Activated naive CD4-positive, alpha-beta T cell treated with Interleukin-2 at 50 U/mL for 16 hours (primary cell): Measurements from ENCODE around the gene PARP3.

Source experiments
- DNase-seq: peaks from one replicate; pipeline ENCODE4 v3.0.0-alpha.2; 2020

PARP3 gene

DNA sequence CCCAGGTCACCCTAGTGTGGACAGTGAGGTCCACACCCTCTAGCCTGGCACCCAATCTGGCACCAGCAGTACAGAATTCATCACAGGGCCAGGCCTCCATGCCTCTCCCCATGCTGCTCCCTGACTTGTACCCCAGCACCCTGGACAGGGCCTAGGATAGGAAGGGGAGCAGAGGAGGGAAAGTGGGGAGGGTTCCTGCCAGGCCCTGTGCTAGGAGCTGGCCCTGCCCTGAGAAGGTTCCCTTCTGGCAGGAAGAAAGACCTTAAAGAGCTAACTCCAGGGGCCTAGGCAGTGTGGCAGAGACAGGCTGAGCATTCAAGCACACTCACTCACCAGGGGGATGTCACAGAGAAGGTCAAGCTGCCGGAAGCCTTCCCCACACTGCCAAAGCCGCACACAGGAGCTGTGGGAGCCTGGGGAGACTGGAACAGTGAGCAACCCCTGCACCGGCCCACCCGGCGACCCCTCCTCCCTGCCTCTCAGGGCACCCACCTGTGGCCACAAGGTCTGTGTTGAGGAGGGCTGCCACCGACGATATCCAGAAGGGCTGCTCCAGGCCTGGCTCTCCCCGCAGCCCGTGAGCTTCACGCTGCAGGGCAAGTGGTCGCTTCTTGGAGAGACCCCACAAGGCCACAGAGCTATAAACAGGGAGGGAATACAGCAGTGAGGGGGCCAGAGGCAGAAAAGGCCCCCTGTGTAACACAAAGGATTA, 7.9 kb upstream of the PARP3 start:
- no peak for DNase-seq

DNA sequence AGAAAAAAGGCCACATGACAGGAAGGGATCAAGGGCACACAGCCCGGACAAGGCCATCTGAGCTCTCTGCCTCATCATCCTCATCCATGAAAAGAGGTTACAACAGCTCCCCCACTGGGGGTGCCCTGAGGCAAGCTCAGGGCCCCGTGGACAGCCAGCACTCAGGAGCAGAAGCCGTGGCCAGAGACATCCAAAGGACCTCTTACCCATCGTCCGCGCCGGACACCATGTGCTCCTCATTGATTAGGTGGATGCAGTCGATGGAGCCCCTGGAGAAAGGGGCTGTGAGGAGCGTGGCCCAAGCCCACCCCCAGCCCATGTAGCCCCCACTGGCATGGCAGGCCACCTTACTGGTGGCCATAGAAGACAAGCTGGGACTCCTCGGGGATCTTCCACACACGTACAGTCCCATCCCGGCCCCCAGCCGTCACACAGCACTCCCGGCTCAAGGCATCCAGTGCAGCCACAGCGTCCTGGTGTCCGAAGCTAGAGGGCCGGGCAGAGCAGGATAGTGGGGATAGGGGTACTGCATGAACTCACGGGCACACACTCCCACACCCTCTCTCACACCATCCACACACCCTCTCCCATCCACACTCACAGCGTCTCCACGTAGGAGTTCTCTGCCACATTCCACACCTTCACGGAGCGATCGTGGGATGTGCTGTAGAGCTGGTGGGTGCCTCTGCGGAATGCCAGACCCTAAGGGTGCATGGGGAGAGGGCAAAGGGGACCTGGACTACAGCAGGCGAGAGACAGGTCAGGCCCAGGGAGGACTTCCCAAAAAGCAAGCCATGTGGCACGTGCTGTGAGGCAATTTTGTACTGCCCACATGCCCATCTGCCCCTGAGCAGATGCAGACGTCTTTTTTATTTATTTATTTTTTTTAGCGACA, 6.9 kb upstream of the PARP3 start:
- no peak for DNase-seq

DNA sequence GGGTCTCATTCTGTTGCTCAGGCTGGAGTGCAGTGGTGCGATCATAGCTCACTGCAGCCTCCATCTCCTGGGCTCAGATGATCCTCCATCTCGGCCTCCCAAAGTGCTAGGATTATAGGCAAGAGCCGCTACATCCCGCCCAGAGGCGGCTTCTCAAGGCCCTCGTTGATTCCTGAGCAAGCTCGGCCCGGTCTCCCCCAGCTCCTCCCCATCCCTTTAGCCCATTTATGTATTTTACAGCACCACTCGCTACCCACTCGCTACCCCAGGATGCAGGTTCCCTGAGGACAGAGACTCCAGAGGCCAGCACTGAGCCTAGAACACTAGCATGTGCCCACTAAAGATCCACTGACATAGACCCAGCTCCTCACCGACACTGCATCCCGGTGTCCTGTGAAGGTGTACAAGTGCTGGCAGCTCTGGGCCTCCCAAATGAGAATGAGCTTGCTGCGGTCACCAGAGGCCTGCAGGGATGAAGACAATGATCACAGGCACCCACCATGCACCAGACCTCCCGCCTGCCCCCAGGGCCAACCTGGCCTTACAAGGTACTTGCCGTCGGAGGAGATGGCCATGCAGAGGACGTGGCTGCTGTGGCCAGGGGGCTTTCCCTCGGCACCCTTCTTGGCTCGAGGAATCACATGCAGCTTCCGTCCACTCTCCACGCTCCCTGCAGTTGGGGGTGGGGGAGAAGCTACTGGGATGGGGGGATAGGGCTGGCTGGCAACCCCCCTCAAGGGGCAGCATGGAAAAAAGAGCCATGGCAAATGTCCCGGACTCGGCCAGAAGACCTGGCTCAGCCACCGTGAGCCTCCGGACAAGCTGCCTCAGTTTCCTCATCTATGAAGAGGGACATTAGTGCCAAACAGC, 6.0 kb upstream of the PARP3 start:
- DNase-seq: no peak

DNA sequence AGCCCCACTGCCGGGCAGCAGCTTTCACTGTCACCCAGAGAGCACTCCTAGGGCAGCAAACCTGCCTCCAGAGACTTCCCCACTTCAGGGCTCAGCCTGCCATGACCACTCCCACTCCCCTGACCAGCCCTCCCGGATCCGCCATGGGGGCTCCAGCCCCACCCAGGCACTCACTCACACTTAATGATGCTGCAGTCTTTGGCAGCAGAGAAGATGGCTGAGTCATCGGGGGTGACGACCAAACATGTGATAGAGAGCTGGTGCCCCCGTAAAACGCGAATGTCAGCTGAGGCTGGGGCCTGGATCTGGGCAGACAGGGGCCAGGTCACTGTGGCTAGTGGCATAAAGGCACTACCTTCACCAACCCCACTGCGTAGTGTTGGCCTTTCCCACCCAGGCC, 5.1 kb upstream of the PARP3 start:
- DNase-seq: no peak

DNA sequence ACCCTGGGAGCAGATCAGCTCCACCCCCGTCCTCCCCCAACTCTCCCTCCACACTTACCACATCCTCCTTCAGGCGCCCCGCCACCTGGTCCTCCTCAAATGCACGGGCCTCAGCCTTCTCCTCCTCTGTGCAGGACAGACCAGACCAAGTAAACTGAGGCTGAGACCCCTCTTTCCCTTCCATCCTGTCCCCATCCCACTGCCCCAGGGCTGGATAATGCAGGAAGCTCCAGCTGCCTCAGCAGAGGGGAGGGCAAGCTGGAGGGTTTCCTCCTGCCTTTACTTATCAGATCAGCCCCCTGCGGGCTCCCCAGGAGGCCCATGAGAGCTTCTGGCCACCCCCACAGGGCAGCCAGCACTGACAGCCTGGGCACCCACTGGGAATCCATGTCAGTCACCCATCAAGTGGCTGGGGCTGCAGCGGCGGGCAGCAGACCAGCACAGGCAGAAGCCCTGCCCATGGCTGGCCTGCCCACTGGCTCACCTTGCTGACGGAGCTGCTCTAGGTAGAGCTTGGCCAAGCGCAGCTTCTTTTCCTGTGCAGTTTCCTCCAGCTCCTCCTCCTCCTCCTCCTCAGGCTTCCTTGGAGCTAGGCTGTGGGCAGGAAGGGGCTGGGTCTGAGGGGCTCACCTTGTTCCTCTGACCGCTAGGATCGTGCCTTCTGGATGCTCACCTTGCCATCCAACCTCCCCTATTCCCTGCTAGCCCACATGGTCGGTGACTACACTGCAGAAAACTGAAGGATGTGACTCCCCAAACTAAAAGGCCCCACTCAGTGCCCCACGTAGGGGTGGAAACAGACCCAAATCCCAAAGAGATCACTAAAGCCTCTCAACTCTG, 4.3 kb upstream of the PARP3 start:
- no peak for DNase-seq

DNA sequence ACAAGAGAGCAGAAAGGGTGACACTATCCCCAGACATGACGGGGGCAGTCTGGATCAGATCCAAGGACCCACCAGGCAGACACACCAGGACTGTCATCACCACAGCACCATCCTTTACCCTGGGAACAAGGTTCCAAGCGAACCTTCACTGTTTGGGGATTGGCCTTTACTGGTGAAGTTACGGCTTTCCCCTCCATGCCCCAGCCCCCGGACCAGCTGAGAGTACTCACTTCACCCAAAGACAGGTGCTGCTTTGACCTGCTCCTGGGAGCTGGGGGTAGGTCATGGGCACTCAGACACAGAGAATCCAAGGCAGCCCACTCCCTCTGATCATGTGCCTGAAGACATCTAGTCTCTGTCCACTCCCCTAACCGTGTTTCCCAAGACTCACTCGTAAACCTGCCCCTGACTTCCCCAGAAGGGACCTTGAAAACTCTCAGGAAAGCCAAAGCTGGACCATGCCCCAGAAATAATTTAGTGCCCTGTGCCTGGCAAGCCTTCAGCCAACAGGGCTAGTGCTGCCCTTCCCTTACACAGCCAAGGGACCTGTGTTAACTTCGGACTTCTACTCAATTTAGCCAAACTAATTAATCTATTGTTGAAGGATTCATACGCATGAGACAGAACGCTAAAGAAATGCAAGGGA, 3.3 kb upstream of the PARP3 start:
- no peak for DNase-seq

DNA sequence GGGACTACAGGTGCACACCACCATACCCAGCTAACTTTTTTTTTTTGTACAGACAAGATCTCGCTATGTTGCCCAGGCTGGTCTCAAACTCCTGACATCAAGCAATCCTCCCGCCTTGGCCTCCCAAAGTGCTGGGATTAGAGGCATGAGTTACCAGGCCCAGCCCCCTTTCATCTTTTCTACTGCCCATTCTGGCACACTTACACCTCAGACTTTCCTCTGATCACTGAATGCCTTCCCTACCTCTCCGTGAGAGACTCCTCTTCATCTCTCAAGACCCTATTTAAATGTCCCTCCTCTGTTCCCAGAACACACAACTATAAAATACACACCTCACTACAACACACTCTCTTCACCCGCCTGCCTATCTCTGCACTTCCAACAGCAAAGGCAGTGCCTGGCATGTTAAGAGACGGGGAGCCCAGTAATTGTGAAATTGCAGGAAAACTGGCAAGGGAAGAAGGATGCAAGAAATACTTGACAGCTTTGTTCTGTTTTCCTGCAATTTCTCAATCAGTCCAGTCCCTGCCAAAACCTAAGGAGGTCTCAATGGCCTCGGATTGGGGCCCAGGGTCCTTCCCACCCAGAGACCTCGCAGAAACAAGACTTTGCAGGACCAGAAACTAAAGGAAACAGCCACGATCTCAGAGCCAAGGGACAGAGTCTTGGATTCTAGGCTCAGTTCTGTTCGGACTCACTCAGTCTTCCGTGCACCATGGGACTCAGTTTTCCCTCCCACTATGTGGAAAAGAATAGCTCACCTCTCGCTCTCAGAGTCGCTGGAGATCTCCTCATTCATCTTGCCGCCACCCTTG, 1.3 kb upstream of the PARP3 start:
- no peak for DNase-seq

DNA sequence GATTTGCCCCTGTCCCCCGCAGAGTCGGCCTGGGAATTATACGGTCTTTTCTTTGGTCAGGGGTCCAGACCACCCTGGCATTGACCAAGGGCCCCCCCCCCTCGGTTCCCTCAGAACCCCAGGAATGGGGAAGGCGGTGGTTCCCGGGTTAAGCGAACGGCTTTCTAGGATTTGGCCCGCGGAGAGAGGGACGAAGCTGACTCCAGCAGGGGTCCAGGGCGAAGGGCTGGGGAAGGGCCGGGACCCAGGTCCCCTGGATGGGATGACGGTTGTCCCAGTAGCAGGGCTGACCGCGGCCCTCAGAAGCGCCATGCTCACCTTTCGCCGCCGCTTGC, 733 bp upstream of the PARP3 start:
- DNase-seq: no peak

DNA sequence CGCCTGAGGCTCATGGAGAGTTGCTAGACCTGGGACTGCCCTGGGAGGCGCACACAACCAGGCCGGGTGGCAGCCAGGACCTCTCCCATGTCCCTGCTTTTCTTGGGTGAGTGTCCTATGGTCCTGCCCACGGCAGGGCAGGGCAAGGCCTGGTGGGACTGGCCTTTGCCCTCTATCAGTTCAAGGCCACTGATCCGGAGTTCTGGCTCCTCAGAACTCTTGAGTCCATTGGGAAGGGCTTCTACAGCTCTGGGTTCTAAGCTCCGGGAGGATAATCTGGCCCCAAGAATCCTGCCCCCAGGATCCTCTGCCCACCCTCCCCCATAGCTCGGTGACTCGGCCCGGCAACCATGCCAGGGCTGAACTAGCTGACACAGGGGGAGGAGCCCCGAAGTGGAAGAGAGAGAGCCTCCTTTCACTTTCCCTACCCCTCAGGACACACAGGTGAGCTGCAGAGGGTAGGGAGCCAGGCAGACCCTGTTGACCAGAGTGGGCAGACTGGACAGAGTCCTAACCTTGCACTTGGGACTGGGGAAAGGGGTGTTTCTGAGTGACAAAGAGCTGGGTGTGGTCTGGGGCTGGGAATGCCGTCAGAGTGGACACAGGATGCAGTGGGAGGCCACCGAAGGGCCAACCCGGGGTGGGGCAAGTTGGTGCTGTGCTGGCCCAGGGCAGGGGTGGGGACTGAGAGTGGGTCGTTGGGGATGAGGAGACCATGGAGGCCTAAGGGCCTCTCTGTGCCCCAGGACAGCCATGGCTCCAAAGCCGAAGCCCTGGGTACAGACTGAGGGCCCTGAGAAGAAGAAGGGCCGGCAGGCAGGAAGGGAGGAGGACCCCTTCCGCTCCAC, 664 bp downstream of the PARP3 start:
- DNase-seq: peak; percentile 64

DNA sequence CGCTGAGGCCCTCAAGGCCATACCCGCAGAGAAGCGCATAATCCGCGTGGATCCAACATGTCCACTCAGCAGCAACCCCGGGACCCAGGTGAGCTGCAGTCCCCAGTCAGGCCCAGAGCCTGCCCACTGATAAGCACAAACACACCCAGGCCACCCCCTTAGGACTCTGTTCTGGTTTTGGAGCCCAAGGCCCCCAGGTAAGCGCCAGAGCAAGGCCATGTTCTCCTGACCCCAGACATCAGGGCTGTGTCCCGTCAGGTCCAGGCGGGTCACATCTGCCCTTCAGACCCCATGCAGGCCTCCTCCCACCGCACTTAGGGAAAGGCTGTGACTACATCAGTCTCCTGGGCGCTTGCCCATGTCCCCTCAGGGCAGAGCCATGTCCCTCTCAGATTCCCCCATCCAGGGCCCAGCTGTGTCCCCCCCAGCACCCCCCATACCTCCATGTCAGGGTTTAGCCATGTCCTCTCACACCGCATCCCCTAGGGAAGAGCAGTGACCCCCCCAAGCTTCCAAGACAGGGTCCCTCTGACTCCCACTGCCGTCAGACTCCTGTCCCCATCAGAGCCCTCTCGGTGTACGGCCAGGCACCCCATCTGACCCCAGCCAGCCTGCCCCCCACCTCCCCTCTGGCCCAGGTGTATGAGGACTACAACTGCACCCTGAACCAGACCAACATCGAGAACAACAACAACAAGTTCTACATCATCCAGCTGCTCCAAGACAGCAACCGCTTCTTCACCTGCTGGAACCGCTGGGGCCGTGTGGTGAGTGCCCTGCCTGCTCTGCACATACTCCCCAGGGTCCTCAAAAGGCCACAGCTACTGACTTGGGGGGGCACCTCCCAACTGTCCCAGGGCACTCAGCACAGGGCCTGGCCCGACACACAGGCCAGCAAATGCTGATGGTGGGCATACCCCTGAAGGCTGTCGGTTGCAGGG, 1.6 kb downstream of the PARP3 start:
- DNase-seq: no peak

DNA sequence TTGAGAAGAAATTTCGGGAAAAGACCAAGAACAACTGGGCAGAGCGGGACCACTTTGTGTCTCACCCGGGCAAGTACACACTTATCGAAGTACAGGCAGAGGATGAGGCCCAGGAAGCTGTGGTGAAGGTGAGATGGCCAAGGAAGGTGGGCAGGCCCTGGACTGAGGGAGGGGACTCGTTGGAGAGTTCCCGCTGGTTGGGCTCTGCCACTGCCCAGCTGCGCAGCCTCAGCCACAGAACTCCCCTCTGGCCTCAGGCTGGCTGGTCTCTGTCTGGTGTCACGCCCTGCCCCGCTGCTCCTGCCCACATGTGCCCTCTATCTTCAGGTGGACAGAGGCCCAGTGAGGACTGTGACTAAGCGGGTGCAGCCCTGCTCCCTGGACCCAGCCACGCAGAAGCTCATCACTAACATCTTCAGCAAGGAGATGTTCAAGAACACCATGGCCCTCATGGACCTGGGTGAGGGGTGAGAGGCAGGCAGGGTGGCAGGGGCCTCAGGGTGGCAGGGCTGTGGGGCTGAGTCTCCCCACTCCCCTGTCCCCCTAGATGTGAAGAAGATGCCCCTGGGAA, 2.4 kb downstream of the PARP3 start:
- no peak for DNase-seq

DNA sequence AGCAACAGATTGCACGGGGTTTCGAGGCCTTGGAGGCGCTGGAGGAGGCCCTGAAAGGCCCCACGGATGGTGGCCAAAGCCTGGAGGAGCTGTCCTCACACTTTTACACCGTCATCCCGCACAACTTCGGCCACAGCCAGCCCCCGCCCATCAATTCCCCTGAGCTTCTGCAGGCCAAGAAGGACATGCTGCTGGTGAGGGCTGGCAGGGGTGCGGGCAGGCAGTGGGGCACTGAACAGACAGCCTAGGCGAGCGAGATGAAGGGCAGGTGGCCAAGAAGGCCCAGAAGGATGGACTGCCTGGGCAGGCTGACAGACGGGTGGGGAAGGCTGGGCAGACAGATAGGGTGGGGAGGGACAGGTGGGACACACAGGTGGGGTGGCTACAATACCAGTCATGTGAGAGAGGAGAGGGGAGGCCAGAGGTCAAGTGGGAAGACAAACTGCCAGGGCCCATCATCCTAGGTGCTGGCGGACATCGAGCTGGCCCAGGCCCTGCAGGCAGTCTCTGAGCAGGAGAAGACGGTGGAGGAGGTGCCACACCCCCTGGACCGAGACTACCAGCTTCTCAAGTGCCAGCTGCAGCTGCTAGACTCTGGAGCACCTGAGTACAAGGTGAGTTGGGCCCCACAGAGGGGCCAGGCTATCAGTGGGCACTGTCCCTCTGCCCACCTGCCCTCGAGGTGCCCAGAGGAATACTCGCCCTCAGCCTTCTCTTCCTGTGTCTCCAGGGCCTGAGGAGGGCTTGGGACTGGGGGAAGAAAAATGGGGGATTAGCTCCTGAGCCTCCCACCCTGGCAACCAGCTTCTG, 3.1 kb downstream of the PARP3 start:
- no peak for DNase-seq

DNA sequence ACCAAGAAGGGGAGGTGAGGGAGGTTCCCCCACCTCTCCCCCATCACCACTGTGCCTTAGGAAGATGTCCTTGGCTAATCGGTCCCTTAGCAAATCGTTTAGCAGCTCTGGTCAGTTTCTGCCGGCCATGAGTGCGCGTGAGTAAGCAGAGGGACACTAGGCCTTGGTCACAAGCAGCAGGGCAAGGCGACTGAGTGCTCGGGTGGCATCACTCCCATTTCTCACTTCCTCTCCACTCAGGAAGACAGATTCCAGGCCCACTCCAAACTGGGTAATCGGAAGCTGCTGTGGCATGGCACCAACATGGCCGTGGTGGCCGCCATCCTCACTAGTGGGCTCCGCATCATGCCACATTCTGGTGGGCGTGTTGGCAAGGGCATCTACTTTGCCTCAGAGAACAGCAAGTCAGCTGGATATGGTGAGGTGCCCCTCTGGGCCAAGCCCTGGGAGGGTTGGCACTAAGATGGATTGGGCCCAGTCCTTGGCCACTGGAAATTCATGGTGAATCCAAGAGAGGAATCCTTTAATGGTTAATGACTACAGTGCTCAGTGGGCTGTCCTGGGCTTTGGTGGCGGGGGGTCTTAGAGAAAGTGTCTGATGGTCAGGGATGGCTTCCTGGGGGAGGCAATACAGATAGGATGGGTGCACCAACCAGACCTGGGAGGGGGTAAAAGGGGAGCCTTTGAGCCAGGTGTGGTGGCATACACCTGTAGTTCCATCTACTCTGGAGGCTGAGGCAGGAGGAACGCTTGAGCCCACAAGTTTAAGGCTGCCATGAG, 4.0 kb downstream of the PARP3 start:
- DNase-seq: no peak

DNA sequence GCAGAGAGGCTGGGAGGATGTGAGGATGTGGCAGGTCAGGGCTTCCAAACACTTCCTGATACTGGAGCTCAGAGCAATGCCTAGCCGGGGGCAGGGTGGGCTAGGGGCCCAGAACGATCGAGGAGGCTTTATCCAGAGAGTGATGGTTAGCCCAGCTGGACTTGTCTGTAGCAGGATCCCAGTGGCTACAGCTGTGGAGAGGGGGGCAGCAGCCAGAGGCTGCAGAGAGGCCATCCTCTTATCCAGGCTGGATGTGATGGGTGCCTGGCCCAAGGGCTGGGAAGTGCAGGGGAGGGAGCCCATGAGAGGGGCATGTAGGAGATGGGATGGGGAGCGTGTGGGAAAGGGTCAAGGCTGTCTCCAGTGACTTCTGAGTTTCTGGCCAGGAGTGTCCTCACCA, 4.6 kb downstream of the PARP3 start:
- no peak for DNase-seq

DNA sequence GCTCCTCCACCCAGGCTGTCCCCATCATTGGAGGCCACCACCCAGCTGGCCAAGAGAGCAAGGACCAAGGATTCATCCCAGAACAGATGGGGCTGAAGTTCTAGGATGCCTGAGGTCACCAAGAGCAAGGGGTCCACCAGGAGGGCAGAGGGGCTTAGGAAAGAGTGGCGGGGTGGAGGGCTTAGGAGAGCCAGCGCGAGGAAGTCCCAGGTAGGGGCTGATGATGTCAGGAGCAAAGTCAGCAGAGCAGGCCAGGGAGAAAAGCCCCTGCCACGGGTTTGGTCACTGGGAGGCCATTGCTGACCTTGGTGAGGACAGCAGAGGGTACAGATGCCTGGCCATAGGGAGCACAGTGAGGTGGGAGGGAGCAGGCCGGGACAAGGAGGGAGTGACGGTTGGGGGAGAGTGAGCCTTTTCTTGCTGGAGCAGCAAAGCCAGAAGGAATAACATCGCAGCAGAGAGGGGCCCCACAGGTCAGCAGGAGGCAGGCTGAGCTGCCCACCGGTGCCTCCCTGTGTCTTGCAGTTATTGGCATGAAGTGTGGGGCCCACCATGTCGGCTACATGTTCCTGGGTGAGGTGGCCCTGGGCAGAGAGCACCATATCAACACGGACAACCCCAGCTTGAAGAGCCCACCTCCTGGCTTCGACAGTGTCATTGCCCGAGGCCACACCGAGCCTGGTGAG, 5.2 kb downstream of the PARP3 start:
- DNase-seq: no peak

DNA sequence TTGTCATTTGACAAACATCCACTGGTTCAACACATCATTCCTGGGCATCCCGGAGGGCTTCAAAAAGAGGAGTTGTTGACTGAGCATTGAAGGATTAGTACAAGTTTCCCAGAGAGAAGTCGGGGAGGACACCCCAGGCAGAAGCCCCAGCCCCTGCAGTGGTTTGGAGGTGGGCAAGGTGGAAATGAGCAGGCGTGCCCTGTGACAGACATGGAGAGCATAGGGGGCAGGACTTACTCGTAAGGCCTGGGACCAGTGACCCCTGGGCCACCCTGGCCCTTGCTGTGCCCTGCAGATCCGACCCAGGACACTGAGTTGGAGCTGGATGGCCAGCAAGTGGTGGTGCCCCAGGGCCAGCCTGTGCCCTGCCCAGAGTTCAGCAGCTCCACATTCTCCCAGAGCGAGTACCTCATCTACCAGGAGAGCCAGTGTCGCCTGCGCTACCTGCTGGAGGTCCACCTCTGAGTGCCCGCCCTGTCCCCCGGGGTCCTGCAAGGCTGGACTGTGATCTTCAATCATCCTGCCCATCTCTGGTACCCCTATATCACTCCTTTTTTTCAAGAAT, 5.9 kb downstream of the PARP3 start:
- DNase-seq: no peak
